NCI-H2081 (cell line): ENCODE data around the gene N4BP3.
"Not testable (repeated sequence)": the region's sequence is repeated elsewhere in the genome, so short reads cannot be mapped to it uniquely, and the experiment has no call there.

ENCODE experiments used
- DNase-seq, 2 experiments: peaks; one replicate each; lab custom pipeline; 2025; lab: John Stamatoyannopoulos, UW

The N4BP3 gene

GRCh38 chr5:178122346-178122745, 9.0 kb downstream of the N4BP3 start:
- DNase-seq = no peak

- no peak for DNase-seq
These were observed 10.0 kb downstream of the N4BP3 start for GRCh38 chr5:178123094-178123965.

GRCh38 chr5:178123966-178124925, 10.9 kb downstream of the N4BP3 start:
- no peak for DNase-seq

- no peak for DNase-seq
These were observed 12.0 kb downstream of the N4BP3 start for GRCh38 chr5:178125253-178125906.

- no peak for DNase-seq
These were observed 13.2 kb downstream of the N4BP3 start for GRCh38 chr5:178126556-178126955.

GRCh38 chr5:178127300-178128009, 14.1 kb downstream of the N4BP3 start:
- not testable (repeated sequence) for DNase-seq

- no peak for DNase-seq
These were observed 16.0 kb downstream of the N4BP3 start for GRCh38 chr5:178129296-178129695.

- not testable (repeated sequence) for DNase-seq
These were observed 16.9 kb downstream of the N4BP3 start for GRCh38 chr5:178130234-178130575.

- peak; percentile 79 to 87 for DNase-seq
These were observed 17.5 kb downstream of the N4BP3 start, which contains the start of gene RMND5B for GRCh38 chr5:178130576-178131445. Gene RMND5B (plus strand): TSS chr5:178131014. CDS start chr5:178138120, 7,106 bp downstream.

GRCh38 chr5:178131446-178131996, 18.2 kb downstream of the N4BP3 start:
- no peak for DNase-seq

GRCh38 chr5:178136990-178137389, 23.7 kb downstream of the N4BP3 start:
- DNase-seq = no peak

GRCh38 chr5:178137991-178138390, 24.7 kb downstream of the N4BP3 start:
- DNase-seq = no peak

- DNase-seq = no peak
These were observed 28.2 kb downstream of the N4BP3 start for GRCh38 chr5:178141550-178141949.

GRCh38 chr5:178142642-178143041, 29.3 kb downstream of the N4BP3 start:
- DNase-seq = no peak

- no peak for DNase-seq
These were observed 29.9 kb downstream of the N4BP3 start for GRCh38 chr5:178143246-178143645.

GRCh38 chr5:178143901-178144300, 30.6 kb downstream of the N4BP3 start:
- DNase-seq = no peak

- peak; percentile 40 to 57 for DNase-seq
These were observed 32.9 kb downstream of the N4BP3 start for GRCh38 chr5:178145965-178146820.

- DNase-seq = no peak
These were observed 34.1 kb downstream of the N4BP3 start for GRCh38 chr5:178147406-178147805.
